ENCODE measurements around the gene SCFD2.
"Not testable (repeated sequence)": the region's sequence is repeated elsewhere in the genome, so short reads cannot be mapped to it uniquely, and the experiment has no call there.

SCFD2 gene

DNA sequence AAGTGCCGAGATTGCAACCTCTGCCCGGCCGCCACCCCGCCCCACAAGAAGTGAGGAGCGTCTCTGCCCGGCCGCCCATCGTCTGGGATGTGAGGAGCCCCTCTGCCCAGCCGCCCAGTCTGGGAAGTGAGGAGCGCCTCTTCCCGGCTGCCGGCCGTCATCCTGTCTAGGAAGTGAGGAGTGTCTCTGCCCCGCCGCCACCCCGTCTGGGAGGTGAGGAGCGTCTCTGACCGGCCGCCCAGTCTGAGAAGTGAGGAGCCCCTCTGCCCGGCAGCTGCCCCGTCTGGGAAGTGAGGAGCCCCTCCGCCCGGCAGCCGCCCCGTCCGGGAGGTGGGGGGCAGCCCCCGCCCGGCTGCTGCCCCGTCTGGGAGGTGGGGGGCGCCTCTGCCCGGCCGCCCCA, 226.6 kb downstream of the SCFD2 start:
- not testable (repeated sequence) for DNase-seq (ENCODE audit: low spot score)

DNA sequence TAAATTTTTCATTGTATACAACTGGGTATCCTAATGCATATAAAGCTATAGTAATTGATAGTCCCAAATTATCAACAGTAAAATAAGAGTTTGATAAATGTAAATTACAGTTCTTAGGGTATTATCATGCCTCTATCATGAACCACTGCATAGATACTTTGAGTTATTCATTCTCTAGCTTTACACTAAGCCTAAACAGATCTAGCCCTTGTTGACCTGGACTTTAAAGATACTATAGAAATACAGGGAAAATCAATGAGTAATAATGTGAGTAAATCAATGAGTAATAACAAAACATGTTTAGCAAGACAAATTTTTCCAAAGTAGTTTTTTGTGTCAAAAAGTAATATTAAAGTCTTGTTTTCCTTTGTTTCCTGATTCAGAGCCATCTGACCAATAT, 228.4 kb downstream of the SCFD2 start:
- no peak for DNase-seq (ENCODE audit: low spot score)

DNA sequence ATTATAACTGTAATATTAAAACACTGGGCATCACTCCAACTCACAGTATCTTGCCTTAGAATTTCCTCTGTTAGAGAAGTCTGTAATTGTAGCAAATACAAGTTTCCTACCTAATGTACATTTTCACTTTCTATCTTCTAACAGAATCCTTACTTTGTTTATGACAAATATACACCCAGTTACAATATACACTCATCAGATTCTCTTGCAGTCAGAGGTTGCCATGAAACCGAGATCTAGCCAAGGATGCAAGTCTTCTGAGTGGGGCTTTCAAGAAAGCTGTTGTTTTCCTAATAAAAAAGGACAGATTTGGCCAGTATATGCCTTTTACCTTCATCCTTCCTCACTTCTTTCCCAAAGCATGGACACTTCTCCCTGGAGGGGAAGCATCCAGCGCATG, 228.9 kb downstream of the SCFD2 start:
- DNase-seq (ENCODE audit: low spot score): no peak

DNA sequence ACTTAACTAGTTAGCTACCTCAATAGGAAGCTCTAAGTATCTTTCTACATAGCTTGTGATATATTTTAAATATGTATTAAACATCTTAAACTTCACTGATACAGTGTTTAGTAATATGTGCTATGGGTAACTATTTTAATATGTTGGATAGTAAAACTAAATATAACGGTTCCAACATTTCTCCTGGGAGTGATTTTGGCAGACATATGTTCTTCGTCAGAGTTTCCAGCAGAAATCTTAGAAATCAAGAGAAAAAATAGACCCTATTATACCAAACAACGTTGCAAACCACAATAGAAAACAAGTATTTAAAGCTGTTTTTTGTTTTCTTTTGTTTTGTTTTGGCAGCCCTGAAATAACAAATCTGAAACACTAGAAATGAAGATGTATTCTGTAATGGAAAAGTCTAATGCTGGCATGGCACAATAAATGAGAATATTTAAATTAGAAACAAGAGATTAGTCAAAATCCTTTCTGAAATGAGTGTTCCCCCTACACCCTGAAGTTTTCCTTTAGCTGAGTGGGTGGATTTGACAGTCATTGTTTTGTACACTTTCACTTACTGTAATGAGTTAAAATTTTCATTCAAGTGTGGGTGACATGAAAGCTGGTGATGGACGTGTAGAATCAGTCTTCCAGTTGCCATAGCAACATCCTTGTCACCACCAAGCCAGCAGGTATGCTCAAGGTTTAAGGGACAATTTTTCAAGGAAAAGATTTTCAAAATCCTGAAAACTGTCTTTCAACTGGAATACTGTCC, 233.5 kb downstream of the SCFD2 start:
- DNase-seq (ENCODE audit: low spot score): no peak

DNA sequence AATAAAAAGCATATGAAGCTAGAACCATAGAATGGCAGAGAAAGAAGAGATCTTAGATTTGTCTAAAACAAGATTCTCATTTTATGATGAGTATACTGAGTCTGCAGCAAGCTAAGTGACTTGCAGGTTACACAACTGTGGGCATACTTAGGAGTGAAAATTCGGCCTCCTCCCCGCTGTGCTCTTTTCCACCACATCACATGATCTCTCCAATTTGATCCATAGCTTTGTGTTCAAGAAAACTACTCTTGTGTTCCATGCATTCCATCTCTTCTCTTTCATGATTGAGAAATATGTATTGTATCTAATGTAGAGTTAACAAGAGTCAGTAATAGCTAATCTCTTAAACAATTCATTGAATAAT, 234.3 kb downstream of the SCFD2 start:
- DNase-seq (ENCODE audit: low spot score): no peak

DNA sequence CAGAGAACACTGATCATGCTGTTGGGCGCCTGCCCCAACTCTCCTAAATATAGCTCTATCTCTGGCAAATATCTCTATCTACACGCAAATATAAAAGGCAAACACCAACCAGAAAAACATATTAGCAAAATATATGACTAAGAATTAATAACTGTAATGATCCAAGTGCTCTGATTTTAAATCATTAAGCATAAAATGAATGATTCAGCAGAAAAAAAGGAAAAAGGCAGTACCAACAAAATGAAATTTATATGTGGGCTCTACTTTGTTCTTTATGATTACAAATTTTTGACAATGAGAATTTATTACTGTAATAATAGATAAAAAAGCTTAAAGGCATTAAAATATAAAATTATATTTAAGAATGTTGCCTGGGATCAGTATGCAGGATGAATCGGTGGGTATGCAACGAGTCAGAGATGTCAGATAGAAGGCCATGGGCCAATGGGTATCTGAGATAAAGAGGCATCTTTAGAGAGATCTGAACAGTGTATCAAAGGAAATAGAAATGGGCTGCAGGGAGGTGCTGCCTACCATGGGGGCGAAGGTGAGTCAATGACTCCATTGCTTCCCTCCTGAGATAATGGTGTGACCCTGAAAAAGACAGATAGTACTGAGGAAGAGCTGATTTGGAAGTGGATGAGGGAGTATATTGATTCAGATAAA, 234.8 kb downstream of the SCFD2 start:
- DNase-seq (ENCODE audit: low spot score): no peak

DNA sequence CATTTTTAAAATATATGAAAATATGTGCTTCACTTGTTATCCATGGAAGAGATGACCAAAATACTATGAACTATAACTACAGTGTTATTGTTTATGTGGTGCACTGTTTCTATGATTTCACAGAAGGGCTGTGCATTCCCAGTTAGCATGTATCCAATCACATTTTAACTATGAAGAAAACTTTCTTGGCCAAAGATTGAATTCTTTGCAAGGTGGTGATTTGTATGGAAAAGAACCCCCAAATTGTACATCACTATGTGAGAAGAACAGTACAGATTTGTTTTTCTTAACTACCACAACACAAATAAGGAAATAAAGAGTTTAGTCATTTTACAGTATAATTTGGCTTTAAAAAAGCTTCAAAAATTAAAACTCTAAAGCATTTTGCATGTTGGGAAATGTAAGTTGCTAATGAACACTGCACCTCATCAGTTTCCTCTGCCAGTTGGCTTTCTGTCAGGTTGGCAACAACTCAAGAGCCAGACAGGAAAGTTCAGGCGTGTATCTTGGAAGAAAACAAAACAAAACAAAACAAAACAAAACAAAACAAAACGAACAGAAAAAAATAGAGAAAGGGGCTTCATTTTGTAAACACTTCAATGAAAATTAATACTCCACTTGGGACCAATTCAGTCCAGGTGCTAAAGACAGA, 237.0 kb downstream of the SCFD2 start:
- no peak for DNase-seq (ENCODE audit: low spot score)

DNA sequence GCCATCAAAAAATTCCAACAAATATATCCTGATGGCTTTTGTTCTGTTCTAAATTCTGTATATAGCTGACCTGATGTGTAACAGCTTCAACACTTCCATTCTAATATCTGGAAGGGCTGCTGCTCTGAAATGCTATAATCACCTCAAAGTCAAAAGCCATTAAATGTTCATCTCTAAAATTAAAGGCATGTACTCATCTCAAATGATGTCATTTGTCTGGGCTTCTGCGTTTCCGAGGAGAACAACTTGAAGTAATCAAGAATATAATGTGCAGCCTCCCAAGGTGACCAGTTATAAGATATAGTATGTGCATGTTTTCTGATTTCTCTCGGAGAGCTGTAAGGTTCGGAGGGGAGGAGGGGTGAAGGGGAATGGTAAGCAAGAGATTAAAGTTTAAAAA, 237.6 kb downstream of the SCFD2 start:
- DNase-seq (ENCODE audit: low spot score): no peak

DNA sequence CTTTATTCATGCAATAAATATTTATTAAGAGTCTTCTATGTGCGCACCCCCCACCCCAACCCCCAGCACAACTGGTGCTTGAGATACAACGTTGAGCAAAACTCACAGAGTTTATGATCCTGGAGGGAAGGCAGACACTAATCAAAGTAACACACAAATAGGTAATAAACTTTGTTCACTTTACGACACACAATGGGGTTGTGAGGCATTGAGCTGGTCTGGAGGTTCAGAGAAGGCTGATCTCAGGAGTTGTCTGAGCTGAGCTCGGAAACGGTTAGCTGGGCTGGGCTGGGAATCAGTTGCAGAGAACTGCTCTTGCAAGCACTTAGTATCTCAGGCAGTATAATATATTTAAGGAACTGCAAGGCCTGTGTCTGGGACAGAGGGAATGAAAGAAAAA, 238.5 kb downstream of the SCFD2 start:
- DNase-seq (ENCODE audit: low spot score): no peak

DNA sequence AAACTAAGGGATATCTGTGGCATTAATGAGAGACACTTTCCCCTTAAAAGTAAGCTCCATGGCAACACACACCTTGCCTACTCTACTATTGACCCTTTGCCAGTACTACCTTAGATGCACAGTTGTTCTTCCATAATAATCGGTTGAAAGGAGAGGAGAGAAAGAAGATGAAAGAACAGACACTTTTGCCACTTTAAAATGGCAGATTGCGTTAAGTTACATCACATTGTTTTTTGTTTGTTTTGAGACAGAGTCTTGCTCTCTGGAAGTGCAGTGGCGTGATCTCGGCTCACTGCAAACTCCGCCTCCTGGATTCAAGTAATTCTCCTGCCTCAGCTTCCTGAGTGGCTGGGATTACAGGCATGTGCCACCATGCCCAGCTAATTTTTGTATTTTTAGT, 239.8 kb downstream of the SCFD2 start:
- DNase-seq (ENCODE audit: low spot score): no peak

DNA sequence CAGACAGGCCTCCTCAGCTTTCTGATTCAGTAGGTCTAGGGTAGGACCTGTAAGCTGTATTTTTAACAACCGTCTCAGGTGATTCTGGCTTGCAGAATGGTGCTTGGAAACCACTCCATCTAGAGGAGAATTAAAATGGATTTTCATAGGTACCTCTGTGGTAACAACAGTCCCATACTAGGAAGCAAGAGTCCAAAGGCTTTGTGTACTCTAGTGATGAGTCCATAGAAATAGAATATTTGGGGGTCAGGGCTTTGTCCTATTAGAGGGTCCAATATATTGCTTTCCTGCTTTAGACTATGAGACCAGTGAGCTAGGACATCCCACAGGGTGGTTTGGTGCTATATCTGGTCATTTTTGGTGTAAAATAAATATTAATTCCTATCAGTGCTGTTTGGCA, 242.0 kb downstream of the SCFD2 start:
- DNase-seq (ENCODE audit: low spot score): no peak

DNA sequence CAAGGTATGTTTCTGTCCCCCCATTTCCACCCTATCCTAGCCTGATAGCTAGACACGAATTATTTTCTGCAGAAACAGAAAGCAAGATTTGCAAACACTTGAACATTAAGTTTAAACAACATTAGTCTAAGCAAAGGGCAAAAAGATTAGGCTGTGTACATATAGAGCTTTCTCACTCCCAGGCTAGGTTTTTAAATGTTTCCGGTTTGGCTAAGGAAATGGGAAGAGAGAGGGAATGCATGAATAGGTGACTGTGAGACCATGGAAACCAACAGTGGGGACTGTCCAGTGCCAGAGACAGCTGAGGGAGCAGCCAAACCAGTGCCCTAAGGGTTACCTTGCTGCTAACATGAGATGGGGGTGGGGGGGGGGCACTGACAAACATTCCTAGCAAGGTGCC, 242.7 kb downstream of the SCFD2 start:
- DNase-seq (ENCODE audit: low spot score): no peak

DNA sequence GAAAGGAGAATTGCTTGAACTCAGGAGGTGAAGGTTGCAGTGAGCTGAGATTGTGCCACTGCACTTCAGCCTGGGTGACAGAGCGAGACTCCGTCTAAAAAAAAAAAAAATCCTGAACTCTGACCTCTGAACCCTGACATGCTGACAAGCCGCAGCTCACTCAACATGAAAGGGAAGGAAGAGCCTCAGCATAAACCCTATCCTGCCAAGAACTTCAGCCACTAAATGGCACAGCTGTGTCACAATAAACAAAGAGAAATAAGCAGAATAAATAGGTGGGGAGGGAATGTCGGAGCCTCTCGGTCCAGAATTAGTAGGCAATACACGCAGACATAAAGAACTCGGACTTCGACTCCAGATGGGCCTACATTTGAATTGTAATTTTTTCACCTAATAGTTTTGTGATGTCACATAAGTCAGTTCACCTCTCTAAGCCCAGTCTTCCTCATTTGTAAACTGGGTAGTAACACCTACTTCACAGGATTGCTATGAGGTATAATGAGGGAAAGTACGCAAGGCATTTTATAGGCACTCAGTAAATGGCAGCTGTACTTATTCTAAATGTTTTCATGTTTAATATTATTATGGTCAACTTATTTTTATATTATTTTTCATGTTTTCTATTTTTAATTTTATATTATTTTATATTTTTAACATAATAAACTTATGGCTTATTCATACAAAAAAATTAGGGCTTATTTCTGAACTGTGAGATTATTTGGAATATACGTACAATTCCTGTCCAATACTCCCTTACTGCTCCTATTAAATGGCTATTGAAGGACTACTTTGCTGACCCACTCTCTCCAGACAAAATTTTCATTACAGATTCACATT, 243.4 kb downstream of the SCFD2 start:
- DNase-seq (ENCODE audit: low spot score): no peak

DNA sequence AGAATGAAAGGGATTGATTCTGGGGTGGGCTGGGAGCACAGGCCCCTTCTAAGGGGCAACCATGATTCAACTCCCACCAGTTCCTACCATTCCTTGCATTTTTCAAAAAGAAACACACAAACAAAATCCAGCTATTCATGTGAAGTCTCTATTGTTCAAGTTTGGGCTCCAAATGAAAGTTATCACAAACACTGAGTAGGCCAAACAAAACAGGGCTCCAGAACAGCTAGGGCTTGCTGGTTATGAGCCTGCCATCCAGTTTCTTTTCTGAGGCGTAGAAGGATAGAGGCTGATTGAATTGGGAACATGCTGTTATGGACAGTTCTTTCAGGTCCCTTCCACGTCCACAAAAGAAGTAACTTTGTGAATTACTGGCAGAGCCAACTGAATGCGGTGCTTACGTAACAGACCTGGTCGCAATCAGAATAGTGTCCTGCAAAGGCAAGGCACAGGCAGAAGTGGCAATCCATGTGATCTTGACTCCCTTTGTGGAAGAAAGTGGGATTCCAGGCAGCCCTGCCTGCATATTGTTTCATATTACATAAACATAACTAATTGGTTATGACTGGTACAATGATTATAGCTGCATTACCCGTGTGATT, 244.5 kb downstream of the SCFD2 start:
- no peak for DNase-seq (ENCODE audit: low spot score)

DNA sequence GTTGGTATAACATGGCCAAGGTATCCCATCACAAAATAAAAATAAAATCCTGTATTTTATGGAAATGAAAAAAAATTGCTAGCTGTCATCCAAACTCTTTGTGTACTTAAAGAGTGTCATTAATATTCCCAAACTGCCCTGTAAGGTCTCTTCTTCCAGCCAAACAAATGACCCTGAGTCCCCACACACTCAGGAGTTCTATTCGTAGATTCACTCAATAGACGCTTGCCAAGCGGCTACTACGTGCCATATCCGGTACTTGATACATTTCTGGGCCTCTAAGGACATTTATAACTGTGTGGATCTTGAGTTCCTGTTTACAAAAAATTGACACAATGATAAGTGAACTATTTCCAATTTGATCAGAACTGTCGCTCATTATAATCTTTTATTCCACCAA, 245.1 kb downstream of the SCFD2 start:
- no peak for DNase-seq (ENCODE audit: low spot score)

DNA sequence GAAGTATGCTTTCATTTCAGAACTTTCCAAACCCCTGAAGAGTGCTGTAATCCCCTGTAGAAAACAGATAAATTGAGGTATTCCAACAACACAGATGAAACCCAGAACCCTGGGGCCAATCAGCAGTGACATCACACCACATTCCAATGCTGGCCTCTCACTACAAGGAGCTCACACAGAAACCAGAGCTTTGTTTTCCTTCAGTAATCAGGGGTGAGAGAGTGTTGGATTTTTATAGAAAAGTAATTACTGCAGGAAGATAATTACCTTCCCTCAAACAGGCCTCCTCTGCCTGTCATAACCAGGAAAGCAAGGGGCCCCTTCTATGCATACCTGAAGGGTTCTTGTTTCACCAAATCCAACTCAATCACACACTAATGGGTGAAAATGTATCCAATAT, 246.2 kb downstream of the SCFD2 start:
- peak; percentile 55 for DNase-seq (ENCODE audit: low spot score)

DNA sequence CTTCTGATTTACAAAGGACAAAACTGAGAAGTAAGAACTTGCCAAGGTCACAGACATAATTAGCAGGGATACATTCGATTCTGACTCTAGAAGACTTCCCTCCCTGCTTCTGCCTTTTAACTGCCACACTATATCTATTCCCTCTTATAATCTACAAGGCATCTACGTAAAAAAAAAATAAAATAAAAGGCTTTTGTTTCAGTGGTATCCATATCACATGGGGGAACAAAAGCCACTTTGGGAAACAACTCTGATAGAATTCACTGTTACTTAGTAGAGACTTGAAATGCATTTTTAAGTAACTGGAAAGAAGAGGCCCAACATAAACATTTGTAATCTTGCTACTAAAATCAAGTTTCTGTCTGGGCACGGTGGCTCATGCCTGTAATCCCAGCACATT, 247.2 kb downstream of the SCFD2 start:
- DNase-seq (ENCODE audit: low spot score): no peak

DNA sequence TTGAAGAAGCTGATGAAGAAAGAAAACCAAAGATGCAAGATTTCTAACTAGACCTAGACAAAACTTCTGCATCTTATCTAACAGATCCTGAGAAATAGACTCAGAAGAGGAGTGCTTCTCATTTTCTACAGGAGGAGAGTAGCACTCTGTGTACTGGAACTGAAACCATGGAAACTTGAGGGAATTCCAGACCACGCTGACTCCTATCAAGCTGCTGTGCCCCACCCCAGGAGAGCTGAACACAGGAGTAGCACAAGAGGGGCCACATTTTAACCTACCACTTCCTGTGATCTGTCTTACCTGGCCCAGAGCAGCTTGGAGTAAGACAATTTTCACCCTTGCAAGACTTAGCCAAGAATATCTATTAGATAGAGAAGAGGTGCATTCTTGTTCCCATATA, 248.9 kb downstream of the SCFD2 start:
- DNase-seq (ENCODE audit: low spot score): no peak

DNA sequence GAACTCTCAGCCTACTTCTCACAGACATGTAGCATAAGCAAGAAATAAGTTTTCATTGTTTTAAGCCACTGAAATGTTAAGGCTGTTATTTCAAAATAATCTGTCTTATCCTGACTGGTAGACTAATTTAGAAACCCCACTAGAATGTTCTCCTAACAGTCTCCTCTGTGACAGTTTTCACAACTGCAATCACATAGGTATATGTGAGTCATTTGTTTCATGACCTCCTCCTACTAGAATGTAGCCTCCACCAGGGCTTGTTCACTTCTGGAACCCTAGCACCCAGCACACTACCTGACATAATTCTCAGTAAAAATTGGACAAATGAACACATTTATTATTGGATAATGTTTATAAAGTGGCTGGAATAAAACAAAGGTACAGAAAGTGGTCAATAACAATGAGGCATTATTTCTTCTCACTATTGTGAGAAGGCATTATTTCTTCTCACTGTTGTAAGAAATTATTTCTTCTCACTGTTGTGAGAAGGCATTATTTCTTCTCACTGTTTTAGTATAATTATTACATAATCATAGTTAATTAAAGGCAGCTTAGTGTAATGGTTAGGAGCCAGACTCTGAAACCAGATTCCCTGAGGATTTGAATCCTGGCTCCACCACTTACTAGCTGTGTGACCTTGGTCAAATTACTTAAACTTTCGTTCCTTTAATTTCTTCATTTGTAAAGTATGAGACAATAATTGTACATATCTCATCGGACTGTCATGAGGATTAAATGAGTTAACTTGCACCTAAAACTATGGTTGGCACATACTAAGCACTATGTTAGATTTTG, 252.2 kb downstream of the SCFD2 start:
- DNase-seq (ENCODE audit: low spot score): no peak

DNA sequence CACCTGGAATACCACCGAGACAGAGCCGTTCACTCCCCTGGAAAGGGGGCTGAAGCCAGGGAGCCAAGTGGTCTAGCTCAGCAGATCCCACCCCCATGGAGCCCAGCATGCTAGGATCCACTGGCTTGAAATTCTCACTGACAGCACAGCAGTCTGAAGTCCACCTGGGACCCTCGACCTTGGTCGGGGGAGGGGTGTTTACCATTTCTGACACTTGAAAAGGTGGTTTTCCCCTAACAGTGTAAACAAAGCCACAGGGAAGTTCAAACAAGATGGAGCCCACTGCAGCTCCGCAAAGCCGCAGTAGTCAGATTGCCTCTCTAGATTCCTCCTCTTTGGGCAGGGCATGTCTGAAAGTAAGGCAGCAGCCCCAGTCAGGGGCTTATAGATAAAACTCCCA, 260.5 kb downstream of the SCFD2 start:
- DNase-seq (ENCODE audit: low spot score): no peak

DNA sequence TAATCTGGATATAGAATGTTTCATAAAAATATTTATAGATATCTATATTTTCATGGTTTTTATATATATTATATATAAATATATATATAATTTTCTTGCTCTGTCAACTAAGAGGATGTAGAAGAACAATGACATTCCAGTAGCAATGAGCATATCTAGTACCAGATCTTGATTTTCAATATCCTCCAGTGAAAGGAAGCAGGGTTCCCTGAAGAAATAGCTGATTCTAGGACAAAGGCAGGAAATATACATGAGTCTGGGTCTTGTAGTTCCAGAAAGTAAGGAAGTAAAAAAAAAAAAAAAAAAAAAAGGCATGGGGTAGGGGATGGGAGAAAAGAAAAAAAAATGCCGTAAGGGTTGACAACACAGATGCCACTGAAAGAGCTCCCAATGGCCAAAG, 262.4 kb downstream of the SCFD2 start:
- DNase-seq (ENCODE audit: low spot score): no peak

Data from ecto neural progenitor cell (in vitro differentiated cells).